Measurements from ENCODE around the gene PRDM16.

The PRDM16 gene

GRCh38 chr1:3226191-3226590, 157.2 kb downstream of the PRDM16 start:
- no peaks in the 10 kb centered on the region for H3F3A ChIP-seq (ENCODE audit: insufficient read depth, low read length)
- H3K27me3 ChIP-seq (replicated peaks; ENCODE audit: insufficient read depth, low read length): peaks cover 97% of the 10 kb centered on the region
- no peak overlapping the region for H3K27ac ChIP-seq (ENCODE audit: low read length)
- H3K4me1 ChIP-seq (ENCODE audit: low read length): no peaks in the 10 kb centered on the region
- no peak overlapping the region for H3K4me2 ChIP-seq (ENCODE audit: low read depth, low read length)
- H3K79me2 ChIP-seq (ENCODE audit: low read length): no peaks in the 10 kb centered on the region
- no peak overlapping the region for H3K9ac ChIP-seq (ENCODE audit: low read length)
- H3K36me3 ChIP-seq (replicated peaks; ENCODE audit: insufficient read depth, low read length): no peaks in the 10 kb centered on the region
- no peak overlapping the region for H2AFZ ChIP-seq (ENCODE audit: low read length)
- H3K9me3 ChIP-seq (replicated peaks; ENCODE audit: insufficient read depth, low read length): no peaks in the 10 kb centered on the region
- DNase-seq: no peak
- TF ChIP-seq EZH2 (optimal IDR thresholded peaks at IDR 0.05; ENCODE audit: low read depth, low read length) (no peak), EZH2phosphoT487 (IDR thresholded peaks at IDR 0.05; ENCODE audit: low read length) (no peak), CTCF (IDR thresholded peaks at IDR 0.05; ENCODE audit: low read length) (no peak)
- H3K4me3 ChIP-seq (ENCODE audit: low read length): no peak overlapping the region
- no peaks in the 10 kb centered on the region for H3K9me2 ChIP-seq (replicated peaks; ENCODE audit: insufficient read depth, low read length)
- no peaks in the 10 kb centered on the region for H4K20me1 ChIP-seq (ENCODE audit: insufficient read depth, low read length)

DNA sequence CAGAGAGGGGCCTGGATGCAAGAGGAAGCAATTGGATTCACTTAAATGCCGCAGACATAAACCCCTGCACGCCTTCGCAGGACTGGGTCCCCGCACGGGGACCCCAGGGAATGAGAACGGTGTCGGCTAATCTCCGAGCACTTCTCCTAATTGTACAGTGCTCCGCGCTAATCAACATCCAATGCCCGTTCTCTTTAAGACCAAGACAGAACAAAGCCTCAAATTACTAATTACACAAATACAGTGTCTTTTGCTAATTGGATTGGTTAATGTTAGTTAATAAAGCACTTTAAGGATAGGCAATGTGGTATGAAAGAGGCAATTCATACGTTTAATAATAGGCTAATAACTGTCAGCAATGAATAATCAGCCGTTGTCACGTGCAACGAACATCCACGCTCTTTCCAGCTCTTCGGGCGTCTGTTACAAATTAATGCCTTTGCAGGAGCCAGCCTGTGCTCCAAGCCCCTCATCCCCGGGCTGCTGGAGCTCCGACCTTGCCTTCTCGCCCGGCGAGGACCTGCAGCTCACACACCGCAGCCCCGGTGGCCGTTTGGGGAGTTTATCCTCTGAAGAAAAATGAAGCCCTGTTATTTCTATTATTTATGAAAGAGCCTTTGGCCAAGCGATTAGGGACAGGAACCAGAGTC, 157.8 kb downstream of the PRDM16 start:
- Histone ChIP-seq H2AFZ (ENCODE audit: low read length) (no peak overlapping the region), H3K27ac (ENCODE audit: low read length) (no peak overlapping the region), H3K4me1 (ENCODE audit: low read length) (no peaks in the 10 kb centered on the region), H3K9me3 (replicated peaks; ENCODE audit: insufficient read depth, low read length) (no peaks in the 10 kb centered on the region), H3K4me3 (ENCODE audit: low read length) (no peak overlapping the region), H3F3A (ENCODE audit: insufficient read depth, low read length) (no peaks in the 10 kb centered on the region), H3K9me2 (replicated peaks; ENCODE audit: insufficient read depth, low read length) (no peaks in the 10 kb centered on the region), H3K79me2 (ENCODE audit: low read length) (no peaks in the 10 kb centered on the region), H4K20me1 (ENCODE audit: insufficient read depth, low read length) (no peaks in the 10 kb centered on the region), H3K27me3 (replicated peaks; ENCODE audit: insufficient read depth, low read length) (peaks cover 97% of the 10 kb centered on the region), H3K36me3 (replicated peaks; ENCODE audit: insufficient read depth, low read length) (no peaks in the 10 kb centered on the region), H3K9ac (ENCODE audit: low read length) (no peak overlapping the region), H3K4me2 (ENCODE audit: low read depth, low read length) (no peak overlapping the region)
- DNase-seq: no peak
- TF ChIP-seq CTCF (IDR thresholded peaks at IDR 0.05; ENCODE audit: low read length) (no peak), EZH2 (optimal IDR thresholded peaks at IDR 0.05; ENCODE audit: low read depth, low read length) (no peak), EZH2phosphoT487 (IDR thresholded peaks at IDR 0.05; ENCODE audit: low read length) (peak; percentile 42; the same call in 1 of the 2 replicates)

DNA sequence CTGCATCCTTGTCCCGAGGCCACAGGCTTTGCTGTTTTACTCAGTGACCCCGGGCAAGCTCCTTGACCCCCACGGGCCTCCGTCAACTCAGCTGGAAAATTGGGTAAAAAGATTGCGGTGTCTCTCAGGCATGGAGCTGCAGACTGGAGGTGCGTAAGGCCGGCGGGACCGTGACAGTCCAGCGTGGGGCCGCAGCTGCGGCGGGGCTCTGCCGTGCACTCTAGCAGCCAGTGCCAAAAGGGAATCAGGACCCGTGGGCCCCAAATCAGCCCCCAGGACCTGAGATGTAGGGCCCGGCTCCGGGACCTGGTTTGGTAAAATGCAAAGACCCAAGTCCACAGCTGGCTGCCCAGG, 158.3 kb downstream of the PRDM16 start:
- H3K27ac ChIP-seq (ENCODE audit: low read length): no peak overlapping the region
- DNase-seq: no peak
- no peak overlapping the region for H3K4me2 ChIP-seq (ENCODE audit: low read depth, low read length)
- H3K9me3 ChIP-seq (replicated peaks; ENCODE audit: insufficient read depth, low read length): no peaks in the 10 kb centered on the region
- no peak overlapping the region for H3K9ac ChIP-seq (ENCODE audit: low read length)
- H3K36me3 ChIP-seq (replicated peaks; ENCODE audit: insufficient read depth, low read length): no peaks in the 10 kb centered on the region
- H3K4me1 ChIP-seq (ENCODE audit: low read length): no peaks in the 10 kb centered on the region
- H3K9me2 ChIP-seq (replicated peaks; ENCODE audit: insufficient read depth, low read length): no peaks in the 10 kb centered on the region
- peaks cover 100% of the 10 kb centered on the region for H3K27me3 ChIP-seq (replicated peaks; ENCODE audit: insufficient read depth, low read length)
- no peak overlapping the region for H2AFZ ChIP-seq (ENCODE audit: low read length)
- no peaks in the 10 kb centered on the region for H3K79me2 ChIP-seq (ENCODE audit: low read length)
- peak; percentile 34; the same call in 1 of the 2 replicates for TF ChIP-seq EZH2phosphoT487 (IDR thresholded peaks at IDR 0.05; ENCODE audit: low read length)
- no peak for TF ChIP-seq CTCF (IDR thresholded peaks at IDR 0.05; ENCODE audit: low read length)
- no peaks in the 10 kb centered on the region for H4K20me1 ChIP-seq (ENCODE audit: insufficient read depth, low read length)
- H3F3A ChIP-seq (ENCODE audit: insufficient read depth, low read length): no peaks in the 10 kb centered on the region
- no peak overlapping the region for H3K4me3 ChIP-seq (ENCODE audit: low read length)
